Panc1 (cell line): ENCODE results near the gene MARK2. TPM values are rescaled to one million over a fixed set of nuclear protein-coding genes. Genes with fewer than 3 reads are reported as not detected.

ENCODE experiments used
- ATAC-seq: fragments of 200-7000 bp; cut with Tn5 transposase; 2 replicates; pipeline ENCODE4 v1.9.1; 2020; ENCODE audit warnings: mild to moderate bottlenecking, moderate library complexity
- BruUV-seq: library from RNA; stranded (reverse); fragments of 400-500 nt; replicated peaks from 2 replicates; lab custom pipeline; 2021; lab: Mats Ljungman, UMichigan
- CTCF ChIA-PET: fragments of 300-600 bp; sonication (Branson Sonifier 250); formaldehyde crosslinking; loops from one replicate; lab custom pipeline; 2022; ENCODE audit warnings: antibody characterized with exemption; lab: Charles Lee
- POLR2A ChIA-PET: fragments of 300-600 bp; sonication (Branson Sonifier 250); formaldehyde crosslinking; loops from one replicate; lab custom pipeline; 2022; ENCODE audit warnings: antibody characterized with exemption; lab: Charles Lee
- DNase-seq: peaks from one replicate; pipeline ENCODE4 v3.0.0-alpha.2; 2010; ENCODE audit warnings: low read depth, low spot score
- H3K27ac ChIP-seq: 2 replicates; pipeline ENCODE4 v1.5.1; 2011; ENCODE audit warnings: mild to moderate bottlenecking, low read length, inconsistent platforms
- H3K27me3 ChIP-seq: fragments of 200-500 bp; sonication (Bioruptor generic); 2 replicates; pipeline ENCODE4 v1.6.0; 2014; ENCODE audit warnings: low read length, inconsistent platforms; ENCODE audit not compliant: control insufficient read depth, insufficient read depth
- H3K36me3 ChIP-seq: fragments of 200-500 bp; sonication (Bioruptor generic); 2 replicates; pipeline ENCODE4 v1.5.1; 2014; ENCODE audit warnings: inconsistent platforms, mild to moderate bottlenecking, low read length, moderate library complexity; ENCODE audit not compliant: control insufficient read depth, insufficient read depth
- H3K4me1 ChIP-seq: 2 replicates; pipeline ENCODE4 v1.5.1; 2011; ENCODE audit warnings: inconsistent platforms, mild to moderate bottlenecking, low read length, moderate library complexity; ENCODE audit not compliant: control insufficient read depth, insufficient read depth
- H3K4me3 ChIP-seq, 2 experiments: 2 replicates each; pipeline ENCODE4 v1.5.1; 2011 to 2012; ENCODE audit warnings: low read depth in 2 of 2, low read length in 2 of 2, mild to moderate bottlenecking in 2 of 2, inconsistent platforms in 1 of 2, moderate library complexity in 1 of 2
- H3K9me3 ChIP-seq: fragments of 200-500 bp; sonication (Bioruptor generic); 2 replicates; pipeline ENCODE4 v1.5.1; 2014; ENCODE audit warnings: low read depth, mild to moderate bottlenecking, inconsistent platforms, low read length, moderate library complexity; ENCODE audit not compliant: control insufficient read depth, insufficient read depth
- POLR2AphosphoS5 ChIP-seq: IDR thresholded peaks from 2 replicates; pipeline ENCODE4 v1.6.1; 2012; ENCODE audit warnings: mild to moderate bottlenecking, low read depth, low read length, moderate library complexity
- SIN3A ChIP-seq: IDR thresholded peaks from 2 replicates; pipeline ENCODE4 v1.6.1; 2012; ENCODE audit warnings: low read depth, mild to moderate bottlenecking, low read length, moderate library complexity, borderline replicate concordance; ENCODE audit not compliant: insufficient read depth
- TCF7L2 ChIP-seq: IDR thresholded peaks from 2 replicates; pipeline ENCODE4 v1.6.1; 2011; ENCODE audit warnings: mild to moderate bottlenecking, low read depth, low read length, inconsistent platforms
- in situ Hi-C: cut with HindIII; loops from 2 replicates; pipeline ENCODE4 v1.10.0; 2016; ENCODE audit warnings: low sequenced_read_pairs, low pct_unique_long_range_greater_than_20kb
- intact Hi-C: fragments of 100-400 bp; cut with micrococcal nuclease; formaldehyde crosslinking; loops from one replicate; pipeline ENCODE4 v1.10.0; 2022; ENCODE audit not compliant: unreplicated experiment
- total RNA-seq: library from RNA; stranded (reverse); gene quantifications from one replicate; pipeline ENCODE4 v1.2.1, GENCODE V29; 2021; ENCODE audit not compliant: unreplicated experiment
- TF ChIP-seq, protein P1 (sequence below), 2 experiments: IDR thresholded peaks; 2 replicates each; pipeline ENCODE4 v1.6.1; 2011 to 2012; ENCODE audit warnings: low read depth in 2 of 2, control low read depth in 1 of 2, low read length in 1 of 2, mild to moderate bottlenecking in 1 of 2, moderate library complexity in 1 of 2; ENCODE audit not compliant: insufficient read depth in 1 of 2
- TF ChIP-seq, protein P2 (sequence below): fragments of 450-650 bp; IDR thresholded peaks from 2 replicates; pipeline ENCODE4 v1.5.1; 2017; ENCODE audit warnings: mild to moderate bottlenecking

MARK2 gene
- total RNA-seq, 1 experiment from 2014 or later = 41.1 TPM

DNA sequence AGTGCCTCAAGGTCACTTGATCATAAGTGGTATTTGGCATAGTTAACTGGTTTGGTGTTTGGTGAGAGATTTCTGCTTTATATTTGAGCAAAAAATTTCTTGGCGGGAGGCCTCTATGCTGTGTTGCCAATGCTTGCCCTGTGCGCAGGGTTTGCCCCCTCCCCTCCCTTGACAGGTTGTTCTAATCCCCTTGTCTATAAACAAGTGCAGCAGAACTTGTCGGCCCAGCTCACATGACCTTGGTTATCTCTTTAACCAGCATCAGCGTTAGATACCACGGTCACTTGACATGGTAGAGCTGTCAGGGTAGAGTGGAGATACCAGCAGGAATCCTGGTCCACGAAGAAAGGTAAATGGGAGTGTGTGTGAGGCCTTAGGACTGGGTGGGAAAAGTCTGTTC lies 35.6 kb downstream of the MARK2 start:
- ATAC-seq (no peak), DNase-seq (no peak)
- ChIA-PET POLR2A (no interaction called here), CTCF (no interaction called here)
- Histone ChIP-seq H3K27me3 (no peaks in the 10 kb centered on the region), H3K4me1 (peaks cover 28% of the 10 kb centered on the region), H3K9me3 (no peaks in the 10 kb centered on the region), H3K27ac (no peak overlapping the region), H3K4me3 (no peak overlapping the region), H3K36me3 (no peaks in the 10 kb centered on the region)
- in situ Hi-C loops = no loop called here
- TF ChIP-seq, protein P1, sequence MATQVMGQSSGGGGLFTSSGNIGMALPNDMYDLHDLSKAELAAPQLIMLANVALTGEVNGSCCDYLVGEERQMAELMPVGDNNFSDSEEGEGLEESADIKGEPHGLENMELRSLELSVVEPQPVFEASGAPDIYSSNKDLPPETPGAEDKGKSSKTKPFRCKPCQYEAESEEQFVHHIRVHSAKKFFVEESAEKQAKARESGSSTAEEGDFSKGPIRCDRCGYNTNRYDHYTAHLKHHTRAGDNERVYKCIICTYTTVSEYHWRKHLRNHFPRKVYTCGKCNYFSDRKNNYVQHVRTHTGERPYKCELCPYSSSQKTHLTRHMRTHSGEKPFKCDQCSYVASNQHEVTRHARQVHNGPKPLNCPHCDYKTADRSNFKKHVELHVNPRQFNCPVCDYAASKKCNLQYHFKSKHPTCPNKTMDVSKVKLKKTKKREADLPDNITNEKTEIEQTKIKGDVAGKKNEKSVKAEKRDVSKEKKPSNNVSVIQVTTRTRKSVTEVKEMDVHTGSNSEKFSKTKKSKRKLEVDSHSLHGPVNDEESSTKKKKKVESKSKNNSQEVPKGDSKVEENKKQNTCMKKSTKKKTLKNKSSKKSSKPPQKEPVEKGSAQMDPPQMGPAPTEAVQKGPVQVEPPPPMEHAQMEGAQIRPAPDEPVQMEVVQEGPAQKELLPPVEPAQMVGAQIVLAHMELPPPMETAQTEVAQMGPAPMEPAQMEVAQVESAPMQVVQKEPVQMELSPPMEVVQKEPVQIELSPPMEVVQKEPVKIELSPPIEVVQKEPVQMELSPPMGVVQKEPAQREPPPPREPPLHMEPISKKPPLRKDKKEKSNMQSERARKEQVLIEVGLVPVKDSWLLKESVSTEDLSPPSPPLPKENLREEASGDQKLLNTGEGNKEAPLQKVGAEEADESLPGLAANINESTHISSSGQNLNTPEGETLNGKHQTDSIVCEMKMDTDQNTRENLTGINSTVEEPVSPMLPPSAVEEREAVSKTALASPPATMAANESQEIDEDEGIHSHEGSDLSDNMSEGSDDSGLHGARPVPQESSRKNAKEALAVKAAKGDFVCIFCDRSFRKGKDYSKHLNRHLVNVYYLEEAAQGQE (IDR thresholded peaks at IDR 0.05; ENCODE audit: insufficient read depth in 1 of 2, low read depth in 2 of 2, low read length in 1 of 2) = no peak
- no peak for TF ChIP-seq POLR2AphosphoS5
- TF ChIP-seq, protein P2, sequence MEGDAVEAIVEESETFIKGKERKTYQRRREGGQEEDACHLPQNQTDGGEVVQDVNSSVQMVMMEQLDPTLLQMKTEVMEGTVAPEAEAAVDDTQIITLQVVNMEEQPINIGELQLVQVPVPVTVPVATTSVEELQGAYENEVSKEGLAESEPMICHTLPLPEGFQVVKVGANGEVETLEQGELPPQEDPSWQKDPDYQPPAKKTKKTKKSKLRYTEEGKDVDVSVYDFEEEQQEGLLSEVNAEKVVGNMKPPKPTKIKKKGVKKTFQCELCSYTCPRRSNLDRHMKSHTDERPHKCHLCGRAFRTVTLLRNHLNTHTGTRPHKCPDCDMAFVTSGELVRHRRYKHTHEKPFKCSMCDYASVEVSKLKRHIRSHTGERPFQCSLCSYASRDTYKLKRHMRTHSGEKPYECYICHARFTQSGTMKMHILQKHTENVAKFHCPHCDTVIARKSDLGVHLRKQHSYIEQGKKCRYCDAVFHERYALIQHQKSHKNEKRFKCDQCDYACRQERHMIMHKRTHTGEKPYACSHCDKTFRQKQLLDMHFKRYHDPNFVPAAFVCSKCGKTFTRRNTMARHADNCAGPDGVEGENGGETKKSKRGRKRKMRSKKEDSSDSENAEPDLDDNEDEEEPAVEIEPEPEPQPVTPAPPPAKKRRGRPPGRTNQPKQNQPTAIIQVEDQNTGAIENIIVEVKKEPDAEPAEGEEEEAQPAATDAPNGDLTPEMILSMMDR = no peak
- no peak for TF ChIP-seq SIN3A
- TF ChIP-seq TCF7L2 = no peak
- intact Hi-C loops = no loop called here
- no TSS peak for BruUV-seq

DNA sequence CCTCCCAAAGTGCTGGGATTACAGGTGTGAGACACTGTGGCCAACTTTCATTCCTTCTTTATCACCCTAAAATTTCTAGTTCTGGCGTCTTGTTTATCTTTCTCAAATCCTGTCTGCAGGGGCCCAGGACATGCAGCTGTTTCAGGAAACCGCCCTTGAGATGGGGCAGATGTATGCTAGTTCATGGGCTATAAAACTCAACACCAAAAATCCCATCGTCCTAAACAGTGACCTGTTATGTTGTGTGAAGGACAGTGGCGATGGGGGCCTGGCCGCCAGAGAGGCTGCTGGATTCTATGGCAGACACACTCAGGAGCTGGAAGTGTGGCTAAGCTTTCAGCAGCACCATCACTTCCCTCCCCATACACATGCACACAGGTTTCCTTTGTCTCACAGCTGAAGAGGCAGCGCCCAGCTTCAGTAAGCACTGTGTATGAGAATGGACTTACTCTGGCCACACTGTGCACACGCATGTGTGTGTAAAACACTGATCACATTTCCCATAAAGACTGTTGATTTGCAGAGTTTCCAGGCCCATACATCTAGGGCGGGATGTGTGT lies 36.7 kb downstream of the MARK2 start:
- Histone ChIP-seq H3K27me3 (no peaks in the 10 kb centered on the region), H3K9me3 (no peaks in the 10 kb centered on the region), H3K27ac (no peak overlapping the region), H3K4me1 (peaks cover 18% of the 10 kb centered on the region), H3K4me3 (no peak overlapping the region), H3K36me3 (no peaks in the 10 kb centered on the region)
- no peak for ATAC-seq
- no peak for DNase-seq
- no peak for TF ChIP-seq TCF7L2
- TF ChIP-seq, protein P1 (IDR thresholded peaks at IDR 0.05; ENCODE audit: insufficient read depth in 1 of 2, low read depth in 2 of 2, low read length in 1 of 2) = no peak
- TF ChIP-seq POLR2AphosphoS5 = no peak
- TF ChIP-seq, protein P2 = no peak
- no peak for TF ChIP-seq SIN3A
- intact Hi-C loops (no loop called here), in situ Hi-C loops (no loop called here)
- ChIA-PET CTCF (interaction anchor here (0.5 kb wide), 1 partner anchor 31 kb away, joined by 3 read pairs; no protein-coding TSS in a partner anchor), POLR2A (no interaction called here)
- BruUV-seq = no TSS peak
